HL-60 (cell line): ENCODE data around the gene TRIP10.

Experiments used
- DNase-seq, 2 experiments: peaks; one replicate each; pipeline ENCODE4 v3.0.0-alpha.2; 2010 to 2020; ENCODE audit warnings: low read depth in 1 of 2, low spot score in 1 of 2
- H3K27ac ChIP-seq: fragments of 250-450 bp; sonication (Bioruptor Pico); replicated peaks from 2 replicates; pipeline ENCODE4 v1.5.1; 2020; ENCODE audit warnings: mild to moderate bottlenecking, moderate library complexity
- H3K27me3 ChIP-seq: fragments of 250-450 bp; sonication (Bioruptor Pico); 2 replicates; pipeline ENCODE4 v1.5.1; 2021; ENCODE audit warnings: mild to moderate bottlenecking, moderate library complexity; ENCODE audit not compliant: insufficient read depth, poor library complexity, severe bottlenecking
- H3K4me3 ChIP-seq: replicated peaks from 2 replicates; pipeline ENCODE4 v1.5.1; 2011; ENCODE audit warnings: mild to moderate bottlenecking, control low read depth, low read length; ENCODE audit not compliant: insufficient read depth
- GABPA ChIP-seq: IDR thresholded peaks from 2 replicates; pipeline ENCODE4 v1.6.1; 2012; ENCODE audit warnings: low read depth
- POLR2AphosphoS5 ChIP-seq: IDR thresholded peaks from 2 replicates; pipeline ENCODE4 v1.6.1; 2012; ENCODE audit warnings: low read depth
- SPI1 ChIP-seq: IDR thresholded peaks from 2 replicates; pipeline ENCODE4 v1.6.1; 2012; ENCODE audit warnings: low read depth, mild to moderate bottlenecking, borderline replicate concordance
- TF ChIP-seq, protein P1 (sequence below): IDR thresholded peaks from 2 replicates; pipeline ENCODE4 v1.6.1; 2012; ENCODE audit warnings: low read depth; ENCODE audit not compliant: insufficient replicate concordance
- TF ChIP-seq, protein P2 (sequence below): IDR thresholded peaks from one replicate; pipeline ENCODE4 v1.5.1; 2011; ENCODE audit warnings: low read length, control low read depth, inconsistent platforms; ENCODE audit not compliant: insufficient read depth

TRIP10 gene

DNA sequence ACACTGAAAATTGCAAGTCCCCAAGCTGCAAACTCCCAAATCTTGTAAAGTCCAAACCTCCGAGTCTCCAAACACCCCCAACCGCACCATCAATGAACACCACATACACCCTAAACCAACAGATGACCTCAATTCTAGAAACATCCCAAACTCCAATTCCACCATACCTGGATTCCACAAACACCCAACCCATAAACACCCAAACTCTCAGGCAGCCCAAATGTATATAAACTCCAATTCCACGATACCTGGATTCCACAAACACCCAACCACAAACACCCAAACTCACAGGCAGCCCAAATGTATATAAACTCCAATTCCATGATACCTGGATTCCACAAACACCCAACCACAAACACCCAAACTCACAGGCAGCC, 19.5 kb upstream of the TRIP10 start:
- no peaks in the 10 kb centered on the region for H3K27me3 ChIP-seq
- H3K27ac ChIP-seq = no peak overlapping the region
- no peak for DNase-seq
- no peak overlapping the region for H3K4me3 ChIP-seq
- TF ChIP-seq SPI1 (no peak), GABPA (no peak), POLR2AphosphoS5 (no peak)
- TF ChIP-seq, protein P1, sequence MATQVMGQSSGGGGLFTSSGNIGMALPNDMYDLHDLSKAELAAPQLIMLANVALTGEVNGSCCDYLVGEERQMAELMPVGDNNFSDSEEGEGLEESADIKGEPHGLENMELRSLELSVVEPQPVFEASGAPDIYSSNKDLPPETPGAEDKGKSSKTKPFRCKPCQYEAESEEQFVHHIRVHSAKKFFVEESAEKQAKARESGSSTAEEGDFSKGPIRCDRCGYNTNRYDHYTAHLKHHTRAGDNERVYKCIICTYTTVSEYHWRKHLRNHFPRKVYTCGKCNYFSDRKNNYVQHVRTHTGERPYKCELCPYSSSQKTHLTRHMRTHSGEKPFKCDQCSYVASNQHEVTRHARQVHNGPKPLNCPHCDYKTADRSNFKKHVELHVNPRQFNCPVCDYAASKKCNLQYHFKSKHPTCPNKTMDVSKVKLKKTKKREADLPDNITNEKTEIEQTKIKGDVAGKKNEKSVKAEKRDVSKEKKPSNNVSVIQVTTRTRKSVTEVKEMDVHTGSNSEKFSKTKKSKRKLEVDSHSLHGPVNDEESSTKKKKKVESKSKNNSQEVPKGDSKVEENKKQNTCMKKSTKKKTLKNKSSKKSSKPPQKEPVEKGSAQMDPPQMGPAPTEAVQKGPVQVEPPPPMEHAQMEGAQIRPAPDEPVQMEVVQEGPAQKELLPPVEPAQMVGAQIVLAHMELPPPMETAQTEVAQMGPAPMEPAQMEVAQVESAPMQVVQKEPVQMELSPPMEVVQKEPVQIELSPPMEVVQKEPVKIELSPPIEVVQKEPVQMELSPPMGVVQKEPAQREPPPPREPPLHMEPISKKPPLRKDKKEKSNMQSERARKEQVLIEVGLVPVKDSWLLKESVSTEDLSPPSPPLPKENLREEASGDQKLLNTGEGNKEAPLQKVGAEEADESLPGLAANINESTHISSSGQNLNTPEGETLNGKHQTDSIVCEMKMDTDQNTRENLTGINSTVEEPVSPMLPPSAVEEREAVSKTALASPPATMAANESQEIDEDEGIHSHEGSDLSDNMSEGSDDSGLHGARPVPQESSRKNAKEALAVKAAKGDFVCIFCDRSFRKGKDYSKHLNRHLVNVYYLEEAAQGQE = no peak
- TF ChIP-seq, protein P2, sequence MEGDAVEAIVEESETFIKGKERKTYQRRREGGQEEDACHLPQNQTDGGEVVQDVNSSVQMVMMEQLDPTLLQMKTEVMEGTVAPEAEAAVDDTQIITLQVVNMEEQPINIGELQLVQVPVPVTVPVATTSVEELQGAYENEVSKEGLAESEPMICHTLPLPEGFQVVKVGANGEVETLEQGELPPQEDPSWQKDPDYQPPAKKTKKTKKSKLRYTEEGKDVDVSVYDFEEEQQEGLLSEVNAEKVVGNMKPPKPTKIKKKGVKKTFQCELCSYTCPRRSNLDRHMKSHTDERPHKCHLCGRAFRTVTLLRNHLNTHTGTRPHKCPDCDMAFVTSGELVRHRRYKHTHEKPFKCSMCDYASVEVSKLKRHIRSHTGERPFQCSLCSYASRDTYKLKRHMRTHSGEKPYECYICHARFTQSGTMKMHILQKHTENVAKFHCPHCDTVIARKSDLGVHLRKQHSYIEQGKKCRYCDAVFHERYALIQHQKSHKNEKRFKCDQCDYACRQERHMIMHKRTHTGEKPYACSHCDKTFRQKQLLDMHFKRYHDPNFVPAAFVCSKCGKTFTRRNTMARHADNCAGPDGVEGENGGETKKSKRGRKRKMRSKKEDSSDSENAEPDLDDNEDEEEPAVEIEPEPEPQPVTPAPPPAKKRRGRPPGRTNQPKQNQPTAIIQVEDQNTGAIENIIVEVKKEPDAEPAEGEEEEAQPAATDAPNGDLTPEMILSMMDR = no peak

DNA sequence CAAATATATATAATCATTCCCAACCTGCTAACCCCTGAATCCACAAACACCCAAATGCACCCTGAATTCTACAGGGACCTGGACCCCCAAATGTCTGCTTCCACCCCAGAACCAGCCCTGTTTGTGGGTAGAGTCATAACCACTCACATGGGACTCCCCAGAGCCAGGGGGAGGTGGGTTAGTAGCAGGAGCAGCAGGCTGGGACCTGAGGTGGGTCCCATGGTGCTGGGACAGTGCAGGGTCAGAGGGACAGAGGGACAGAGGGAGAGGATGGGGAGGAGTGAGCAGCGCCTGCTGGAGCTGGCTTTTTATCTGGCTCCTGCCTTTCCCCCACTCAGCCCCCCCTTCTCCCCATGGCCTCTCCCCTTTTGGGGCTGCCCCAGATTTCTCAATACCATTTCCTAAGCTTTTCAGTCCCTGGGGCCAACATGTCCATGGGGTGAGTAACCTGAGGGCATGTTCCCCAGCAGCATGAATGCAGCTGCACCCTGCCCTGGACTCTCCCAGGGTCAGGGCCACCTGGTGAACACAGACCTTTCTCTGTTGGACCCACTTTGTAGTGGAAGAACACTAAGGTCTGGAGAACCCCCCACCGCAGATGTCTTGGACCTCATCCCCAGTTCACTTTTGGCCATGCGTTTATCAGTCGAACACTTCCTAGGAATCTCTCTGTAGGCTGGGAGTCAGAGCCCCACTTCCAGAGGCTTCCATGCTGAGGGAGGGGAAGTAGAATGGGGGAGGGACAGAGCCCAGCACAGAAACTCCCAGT, 18.9 kb upstream of the TRIP10 start, which contains the start of gene C3:
Gene C3, minus strand, starts transcription at position 282 of the 769 bp plus-strand sequence. Its CDS starts 61 bp downstream, at position 221.
- Histone ChIP-seq H3K27ac (peak within 1 kb of the TSS; percentile 37), H3K27me3 (no peaks in the 10 kb centered on the region), H3K4me3 (no peak within 1 kb of the TSS)
- peak in 1 of 2 experiments; percentile 69 for DNase-seq
- TF ChIP-seq, protein P2 = no peak
- TF ChIP-seq SPI1 = 0 out of 2 replicates have a peak, but pooled peaks have one; percentile 38

DNA sequence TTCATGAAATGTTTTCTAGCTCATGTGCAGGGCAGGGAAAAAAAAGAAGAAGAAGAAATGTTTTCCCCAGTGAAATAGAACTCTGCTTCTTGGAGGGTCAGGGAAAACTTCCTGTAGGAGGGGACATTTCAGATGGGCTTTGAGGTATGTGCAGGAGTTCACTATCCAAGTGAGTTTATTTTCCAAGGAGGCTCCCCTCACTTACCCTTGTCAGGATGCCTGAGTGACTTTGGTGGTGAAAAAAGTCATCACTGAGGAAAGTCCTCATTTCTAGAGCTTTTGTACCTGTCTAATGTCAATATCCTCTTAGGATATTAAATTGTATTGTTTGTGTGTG, 18.4 kb upstream of the TRIP10 start:
- Histone ChIP-seq H3K27ac (peak overlapping the region; percentile 37; the same call in 1 of the 2 replicates), H3K27me3 (no peaks in the 10 kb centered on the region), H3K4me3 (no peak overlapping the region)
- DNase-seq = no peak
- TF ChIP-seq POLR2AphosphoS5 (no peak), GABPA (no peak), SPI1 (no peak)
- TF ChIP-seq, protein P1 = no peak
- TF ChIP-seq, protein P2 = no peak

DNA sequence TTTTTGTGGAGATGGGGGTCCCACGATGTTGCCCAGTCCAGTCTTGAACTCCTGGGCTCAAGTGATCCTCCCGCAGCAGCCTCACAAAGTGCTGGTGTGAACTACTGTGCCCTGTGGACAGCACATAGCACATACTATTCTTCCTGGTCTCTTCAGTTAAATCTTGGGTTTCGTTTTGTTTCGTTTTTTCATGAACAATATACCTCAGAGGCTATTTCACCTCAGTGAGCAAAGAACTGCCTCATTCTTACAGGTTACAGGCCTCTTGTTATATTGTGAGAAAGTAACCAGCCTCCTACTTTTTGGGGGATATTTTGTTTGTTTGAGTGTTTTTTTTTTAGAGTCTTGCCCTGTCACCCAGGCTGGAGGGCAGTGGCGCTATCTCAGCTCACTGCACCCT, 17.7 kb upstream of the TRIP10 start:
- H3K4me3 ChIP-seq = no peak overlapping the region
- H3K27me3 ChIP-seq = no peaks in the 10 kb centered on the region
- no peak overlapping the region; the same call in 1 of the 2 replicates for H3K27ac ChIP-seq
- TF ChIP-seq SPI1 (no peak), GABPA (no peak), POLR2AphosphoS5 (no peak)
- TF ChIP-seq, protein P2 = no peak
- TF ChIP-seq, protein P1 = no peak
- no peak for DNase-seq
